ENCODE measurements around the gene ELP4.

The ELP4 gene

GRCh38 chr11:31796499-31797189 is 287.1 kb downstream of the ELP4 start:
- H3K9ac ChIP-seq (ENCODE audit: low read depth, low read length) = no peak overlapping the region
- TF ChIP-seq EZH2 (IDR thresholded peaks at IDR 0.05; ENCODE audit: borderline replicate concordance, low read depth, low read length, severe bottlenecking) = no peak
- TF ChIP-seq CTCF (IDR thresholded peaks at IDR 0.05; ENCODE audit: borderline replicate concordance, extremely low read depth, low read length, poor library complexity, severe bottlenecking) = no peak
- H3K36me3 ChIP-seq (ENCODE audit: insufficient read depth, low read length) = no peaks in the 10 kb centered on the region
- no peak for DNase-seq
- H3K4me3 ChIP-seq (ENCODE audit: low read depth in 1 of 2, low read length in 2 of 2) = no peak overlapping the region
- H4K20me1 ChIP-seq (ENCODE audit: insufficient read depth, low read length) = no peaks in the 10 kb centered on the region
- H3K79me2 ChIP-seq (ENCODE audit: insufficient read depth, low read length) = no peaks in the 10 kb centered on the region
- no peaks in the 10 kb centered on the region for H3K4me1 ChIP-seq (ENCODE audit: insufficient read depth, low read length)
- no peaks in the 10 kb centered on the region for H3K9me3 ChIP-seq (ENCODE audit: insufficient read depth, low read length, severe bottlenecking)
- no peak overlapping the region for H3K4me2 ChIP-seq (ENCODE audit: insufficient read depth, low read length)
- no peak overlapping the region for H3K27ac ChIP-seq (ENCODE audit: low read length)
- ATAC-seq (ENCODE audit: insufficient read depth, low read depth) = no peak
- H3K27me3 ChIP-seq (ENCODE audit: insufficient read depth, low read length, poor library complexity) = peaks cover 7% of the 10 kb centered on the region
- H2AFZ ChIP-seq (ENCODE audit: low read depth, low read length) = no peak overlapping the region

GRCh38 chr11:31797190-31798056 is 287.9 kb downstream of the ELP4 start:
- Histone ChIP-seq H3K4me3 (ENCODE audit: low read depth in 1 of 2, low read length in 2 of 2) (no peak overlapping the region), H4K20me1 (ENCODE audit: insufficient read depth, low read length) (no peaks in the 10 kb centered on the region), H3K4me2 (ENCODE audit: insufficient read depth, low read length) (no peak overlapping the region), H3K9me3 (ENCODE audit: insufficient read depth, low read length, severe bottlenecking) (no peaks in the 10 kb centered on the region), H3K27ac (ENCODE audit: low read length) (no peak overlapping the region), H3K27me3 (ENCODE audit: insufficient read depth, low read length, poor library complexity) (peaks cover 7% of the 10 kb centered on the region), H3K36me3 (ENCODE audit: insufficient read depth, low read length) (no peaks in the 10 kb centered on the region), H3K4me1 (ENCODE audit: insufficient read depth, low read length) (no peaks in the 10 kb centered on the region), H2AFZ (ENCODE audit: low read depth, low read length) (no peak overlapping the region), H3K9ac (ENCODE audit: low read depth, low read length) (no peak overlapping the region), H3K79me2 (ENCODE audit: insufficient read depth, low read length) (no peaks in the 10 kb centered on the region)
- TF ChIP-seq CTCF (IDR thresholded peaks at IDR 0.05; ENCODE audit: borderline replicate concordance, extremely low read depth, low read length, poor library complexity, severe bottlenecking) (no peak), EZH2 (IDR thresholded peaks at IDR 0.05; ENCODE audit: borderline replicate concordance, low read depth, low read length, severe bottlenecking) (no peak)
- DNase-seq (no peak), ATAC-seq (ENCODE audit: insufficient read depth, low read depth) (no peak)

GRCh38 chr11:31798057-31798553 is 288.5 kb downstream of the ELP4 start:
- no peak overlapping the region for H3K27ac ChIP-seq (ENCODE audit: low read length)
- H3K36me3 ChIP-seq (ENCODE audit: insufficient read depth, low read length) = no peaks in the 10 kb centered on the region
- H3K9me3 ChIP-seq (ENCODE audit: insufficient read depth, low read length, severe bottlenecking) = no peaks in the 10 kb centered on the region
- no peak overlapping the region for H3K4me2 ChIP-seq (ENCODE audit: insufficient read depth, low read length)
- peaks cover 12% of the 10 kb centered on the region for H3K27me3 ChIP-seq (ENCODE audit: insufficient read depth, low read length, poor library complexity)
- DNase-seq (no peak), ATAC-seq (ENCODE audit: insufficient read depth, low read depth) (no peak)
- H3K9ac ChIP-seq (ENCODE audit: low read depth, low read length) = no peak overlapping the region
- no peak overlapping the region for H3K4me3 ChIP-seq (ENCODE audit: low read depth in 1 of 2, low read length in 2 of 2)
- no peaks in the 10 kb centered on the region for H3K79me2 ChIP-seq (ENCODE audit: insufficient read depth, low read length)
- H3K4me1 ChIP-seq (ENCODE audit: insufficient read depth, low read length) = no peaks in the 10 kb centered on the region
- no peaks in the 10 kb centered on the region for H4K20me1 ChIP-seq (ENCODE audit: insufficient read depth, low read length)
- no peak for TF ChIP-seq CTCF (IDR thresholded peaks at IDR 0.05; ENCODE audit: borderline replicate concordance, extremely low read depth, low read length, poor library complexity, severe bottlenecking)
- no peak for TF ChIP-seq EZH2 (IDR thresholded peaks at IDR 0.05; ENCODE audit: borderline replicate concordance, low read depth, low read length, severe bottlenecking)
- H2AFZ ChIP-seq (ENCODE audit: low read depth, low read length) = no peak overlapping the region
